ENCODE results near the gene ZNF783. TPM values are rescaled to one million over a fixed set of nuclear protein-coding genes. Genes with fewer than 3 reads are reported as not detected.

ZNF783 gene
- polyA plus RNA-seq (2013, experiment 1 of 4): 15.7 TPM
- polyA plus RNA-seq (2013, experiment 2 of 4): 16.7 TPM
- polyA plus RNA-seq (2013, experiment 3 of 4): 12.2 TPM
- polyA plus RNA-seq (2013, experiment 4 of 4): 11.8 TPM

DNA sequence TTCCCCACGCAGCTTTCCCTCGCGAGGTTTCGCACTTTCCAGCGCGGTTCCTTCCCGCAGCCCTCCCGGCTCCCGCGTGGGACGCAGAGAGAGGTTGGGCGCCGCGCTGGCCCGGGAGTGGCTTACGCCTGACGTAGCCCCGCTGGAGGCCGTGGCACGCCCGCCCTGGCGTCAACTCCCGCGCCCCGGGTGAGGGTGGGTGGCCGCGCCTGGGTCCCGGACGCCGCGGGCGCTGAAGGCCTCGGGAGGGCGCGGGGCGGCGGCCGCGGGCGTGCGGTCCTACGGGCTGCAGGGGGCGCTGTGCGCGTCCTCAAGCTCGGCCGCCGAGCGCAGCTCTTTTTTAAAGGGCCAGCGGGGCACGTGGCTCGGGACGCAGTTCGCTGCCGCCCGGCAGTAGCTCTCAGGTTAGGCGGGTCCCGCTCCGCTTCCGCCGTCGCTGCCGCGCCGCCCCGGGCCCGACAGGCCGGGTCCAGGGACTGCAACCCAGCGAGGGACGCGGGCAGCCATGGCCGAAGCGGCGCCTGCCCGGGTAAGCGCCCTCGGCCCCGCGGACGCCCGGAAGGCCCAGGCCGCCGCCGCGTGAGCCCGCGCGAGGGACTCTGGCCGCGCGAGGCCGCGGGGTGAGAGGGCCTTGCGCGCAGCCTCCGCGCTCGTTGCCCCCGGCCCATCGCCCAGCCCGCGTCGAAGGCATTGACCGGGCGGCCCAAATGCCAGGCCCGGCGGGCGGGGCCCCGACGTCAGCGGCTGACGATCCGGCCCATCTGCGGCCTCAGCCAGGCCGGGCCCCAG, at the start of gene ZNF783:
ZNF783 (plus strand) TSS at position 368 of the 789 bp plus-strand sequence; CDS start at position 506, 138 bp downstream.
- no peaks in the 10 kb centered on the region for H3K4me1 ChIP-seq (ENCODE audit: control insufficient read depth, insufficient read depth, low read length)
- H3K36me3 ChIP-seq (ENCODE audit: control insufficient read depth, insufficient read depth, low read length): peaks cover 4% of the 10 kb centered on the region
- H3K9me3 ChIP-seq (ENCODE audit: control insufficient read depth, low read length): no peaks in the 10 kb centered on the region
- H3K4me3 ChIP-seq (ENCODE audit: insufficient read depth, low read depth, low read length): peak within 1 kb of the TSS; percentile 36
- 1% methylated on average over 115 of the region's 115 CpGs for WGBS, 2 experiments
- H3K27me3 ChIP-seq (ENCODE audit: control insufficient read depth, insufficient read depth, low read length, poor library complexity, severe bottlenecking): peaks cover 17% of the 10 kb centered on the region
- H3K27ac ChIP-seq (ENCODE audit: insufficient read depth, low read depth, low read length, poor library complexity, severe bottlenecking): no peak within 1 kb of the TSS

DNA sequence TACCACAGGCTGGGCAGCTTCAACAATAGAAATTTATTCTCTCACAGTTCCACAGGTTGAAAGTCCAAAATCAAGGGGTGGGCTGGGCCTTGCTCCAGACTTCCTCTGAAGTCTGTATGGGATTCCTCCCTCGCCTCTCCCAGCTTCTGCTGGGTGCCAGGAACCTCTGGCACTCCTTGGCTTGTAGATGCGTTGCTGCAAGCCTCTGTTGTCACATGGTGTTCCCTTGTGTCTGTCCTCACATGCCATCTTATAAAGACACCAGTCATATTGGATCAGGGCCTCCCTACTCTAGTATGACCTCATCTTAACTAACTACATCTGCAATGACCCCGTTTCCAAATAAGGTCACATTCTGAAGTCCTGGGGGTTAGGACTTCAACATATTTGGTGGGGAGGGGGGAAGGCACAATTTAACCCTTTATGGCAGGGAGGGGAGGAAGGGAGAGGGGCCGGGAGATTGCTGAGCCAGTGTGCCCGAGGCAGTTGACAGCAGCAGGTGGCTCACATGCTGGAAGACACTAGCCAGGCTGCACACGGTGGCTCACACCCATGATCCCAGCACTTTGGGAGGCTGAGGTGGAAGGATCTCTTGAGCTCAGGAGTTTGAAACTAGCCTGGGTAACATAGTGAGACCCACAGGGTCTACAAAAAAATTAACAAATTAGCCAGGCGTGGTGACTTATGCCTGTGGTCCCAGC, 47.8 kb upstream of the ZNF783 start:
- Histone ChIP-seq H3K36me3 (ENCODE audit: control insufficient read depth, insufficient read depth, low read length) (peaks cover 48% of the 10 kb centered on the region), H3K4me1 (ENCODE audit: control insufficient read depth, insufficient read depth, low read length) (no peaks in the 10 kb centered on the region), H3K9me3 (ENCODE audit: control insufficient read depth, low read length) (no peaks in the 10 kb centered on the region), H3K27ac (ENCODE audit: insufficient read depth, low read depth, low read length, poor library complexity, severe bottlenecking) (no peak overlapping the region), H3K4me3 (ENCODE audit: insufficient read depth, low read depth, low read length) (no peak overlapping the region), H3K27me3 (ENCODE audit: control insufficient read depth, insufficient read depth, low read length, poor library complexity, severe bottlenecking) (no peaks in the 10 kb centered on the region)
- WGBS, 2 experiments: 88% methylated on average over 7 of the region's 7 CpGs

DNA sequence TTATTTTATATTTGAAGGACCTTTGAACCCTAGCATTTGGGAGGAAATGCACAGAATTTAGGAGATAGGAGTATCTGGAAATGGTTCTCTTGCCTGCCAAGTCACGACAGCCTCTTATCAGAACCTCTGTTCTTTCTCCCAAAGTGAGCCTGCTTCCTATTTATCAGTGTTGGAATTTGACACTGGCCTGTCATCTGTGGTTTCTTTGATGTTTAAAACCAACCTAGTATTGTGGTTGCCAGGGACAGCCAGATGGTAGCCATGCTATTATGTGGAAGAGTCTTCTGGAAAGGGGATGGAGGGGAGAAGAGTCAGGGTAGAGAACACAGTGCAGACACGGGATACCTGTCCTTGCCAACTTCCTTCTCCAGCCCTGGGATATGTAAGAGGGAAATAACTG, 45.6 kb upstream of the ZNF783 start:
- Histone ChIP-seq H3K27ac (ENCODE audit: insufficient read depth, low read depth, low read length, poor library complexity, severe bottlenecking) (no peak overlapping the region), H3K9me3 (ENCODE audit: control insufficient read depth, low read length) (no peaks in the 10 kb centered on the region), H3K27me3 (ENCODE audit: control insufficient read depth, insufficient read depth, low read length, poor library complexity, severe bottlenecking) (no peaks in the 10 kb centered on the region), H3K4me3 (ENCODE audit: insufficient read depth, low read depth, low read length) (no peak overlapping the region), H3K4me1 (ENCODE audit: control insufficient read depth, insufficient read depth, low read length) (no peaks in the 10 kb centered on the region), H3K36me3 (ENCODE audit: control insufficient read depth, insufficient read depth, low read length) (peaks cover 37% of the 10 kb centered on the region)
- 90 to 94% methylated on average over 2 of the region's 2 CpGs for WGBS, 2 experiments

DNA sequence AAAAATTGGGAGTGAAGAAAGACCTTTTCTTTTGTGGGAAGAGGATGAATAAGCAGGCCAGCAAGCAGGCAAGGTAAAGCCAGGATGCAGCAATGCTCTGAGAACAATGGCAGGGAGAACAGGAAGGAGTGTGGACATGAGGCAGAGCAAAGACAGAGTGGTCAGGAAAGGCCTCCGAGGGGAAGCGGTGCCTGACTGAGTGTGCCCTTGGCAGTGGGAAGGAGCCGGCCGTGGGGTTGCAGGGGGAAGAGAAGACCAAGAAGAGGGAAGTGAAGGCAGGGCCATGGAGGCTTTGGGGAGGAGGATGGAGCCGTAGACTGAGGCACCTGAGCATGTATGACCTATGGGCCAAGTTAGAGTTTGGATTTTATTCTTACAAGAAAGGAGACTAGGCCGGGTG, 44.4 kb upstream of the ZNF783 start:
- Histone ChIP-seq H3K36me3 (ENCODE audit: control insufficient read depth, insufficient read depth, low read length) (peaks cover 27% of the 10 kb centered on the region), H3K4me1 (ENCODE audit: control insufficient read depth, insufficient read depth, low read length) (no peaks in the 10 kb centered on the region), H3K27me3 (ENCODE audit: control insufficient read depth, insufficient read depth, low read length, poor library complexity, severe bottlenecking) (no peaks in the 10 kb centered on the region), H3K9me3 (ENCODE audit: control insufficient read depth, low read length) (no peaks in the 10 kb centered on the region), H3K4me3 (ENCODE audit: insufficient read depth, low read depth, low read length) (no peak overlapping the region), H3K27ac (ENCODE audit: insufficient read depth, low read depth, low read length, poor library complexity, severe bottlenecking) (no peak overlapping the region)
- 93 to 96% methylated on average over 6 of the region's 6 CpGs for WGBS, 2 experiments

- Histone ChIP-seq H3K4me1 (ENCODE audit: control insufficient read depth, insufficient read depth, low read length) (no peaks in the 10 kb centered on the region), H3K27me3 (ENCODE audit: control insufficient read depth, insufficient read depth, low read length, poor library complexity, severe bottlenecking) (no peaks in the 10 kb centered on the region), H3K9me3 (ENCODE audit: control insufficient read depth, low read length) (no peaks in the 10 kb centered on the region), H3K36me3 (ENCODE audit: control insufficient read depth, insufficient read depth, low read length) (peaks cover 17% of the 10 kb centered on the region), H3K4me3 (ENCODE audit: insufficient read depth, low read depth, low read length) (no peak overlapping the region), H3K27ac (ENCODE audit: insufficient read depth, low read depth, low read length, poor library complexity, severe bottlenecking) (no peak overlapping the region)
- WGBS, 2 experiments: 79 to 80% methylated on average over 10 of the region's 10 CpGs
Measured at GRCh38 chr7:149218469-149219420, 43.3 kb upstream of the ZNF783 start.

DNA sequence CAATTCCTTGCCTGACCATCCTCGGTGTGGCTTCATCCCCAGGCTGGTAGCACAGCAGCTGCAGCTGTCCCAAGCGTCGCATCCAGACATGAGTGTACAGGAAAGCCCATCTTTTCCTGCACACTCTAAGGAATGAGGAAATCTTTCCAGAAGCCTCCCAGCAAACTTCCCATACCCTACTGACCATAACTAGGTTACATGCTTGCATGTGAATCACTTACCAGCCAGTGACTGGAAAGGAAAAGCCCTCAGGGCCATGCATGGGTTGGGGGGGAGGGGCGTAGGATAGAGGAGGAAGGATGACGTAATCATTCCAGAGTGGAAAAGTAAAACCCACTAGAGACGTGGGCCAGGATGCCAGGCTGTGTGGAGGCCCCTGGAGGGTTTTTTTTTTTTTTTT, 41.5 kb upstream of the ZNF783 start:
- Histone ChIP-seq H3K27ac (ENCODE audit: insufficient read depth, low read depth, low read length, poor library complexity, severe bottlenecking) (no peak overlapping the region), H3K4me3 (ENCODE audit: insufficient read depth, low read depth, low read length) (no peak overlapping the region), H3K4me1 (ENCODE audit: control insufficient read depth, insufficient read depth, low read length) (no peaks in the 10 kb centered on the region), H3K9me3 (ENCODE audit: control insufficient read depth, low read length) (no peaks in the 10 kb centered on the region), H3K36me3 (ENCODE audit: control insufficient read depth, insufficient read depth, low read length) (peaks cover 32% of the 10 kb centered on the region), H3K27me3 (ENCODE audit: control insufficient read depth, insufficient read depth, low read length, poor library complexity, severe bottlenecking) (no peaks in the 10 kb centered on the region)
- WGBS, 2 experiments: 93 to 95% methylated on average over 6 of the region's 6 CpGs

GRCh38 chr7:149223176-149223575, 38.8 kb upstream of the ZNF783 start:
- Histone ChIP-seq H3K36me3 (ENCODE audit: control insufficient read depth, insufficient read depth, low read length) (peaks cover 23% of the 10 kb centered on the region), H3K27me3 (ENCODE audit: control insufficient read depth, insufficient read depth, low read length, poor library complexity, severe bottlenecking) (no peaks in the 10 kb centered on the region), H3K4me3 (ENCODE audit: insufficient read depth, low read depth, low read length) (no peak overlapping the region), H3K27ac (ENCODE audit: insufficient read depth, low read depth, low read length, poor library complexity, severe bottlenecking) (no peak overlapping the region), H3K4me1 (ENCODE audit: control insufficient read depth, insufficient read depth, low read length) (no peaks in the 10 kb centered on the region), H3K9me3 (ENCODE audit: control insufficient read depth, low read length) (no peaks in the 10 kb centered on the region)
- 90 to 94% methylated on average over 8 of the region's 8 CpGs for WGBS, 2 experiments

DNA sequence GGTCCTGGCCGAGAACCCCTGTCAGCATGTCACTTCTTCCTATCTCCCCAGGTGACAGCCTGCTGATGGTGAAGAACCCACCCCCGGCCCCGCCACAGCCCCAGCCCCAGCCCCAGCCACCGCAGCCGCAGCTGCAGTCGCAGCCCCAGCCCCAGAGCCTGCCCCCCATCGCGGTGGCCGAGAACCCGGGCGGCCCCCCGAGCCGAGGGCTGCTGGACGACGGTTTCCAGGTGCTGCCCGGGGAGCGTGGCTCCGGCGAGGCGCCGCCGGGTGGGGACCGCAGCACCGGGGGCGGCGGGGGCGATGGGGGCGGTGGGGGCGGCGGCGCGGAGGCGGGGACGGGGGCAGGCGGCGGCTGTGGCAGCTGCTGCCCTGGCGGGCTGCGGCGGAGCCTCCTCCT, 38.2 kb upstream of the ZNF783 start:
- Histone ChIP-seq H3K27me3 (ENCODE audit: control insufficient read depth, insufficient read depth, low read length, poor library complexity, severe bottlenecking) (no peaks in the 10 kb centered on the region), H3K9me3 (ENCODE audit: control insufficient read depth, low read length) (no peaks in the 10 kb centered on the region), H3K4me1 (ENCODE audit: control insufficient read depth, insufficient read depth, low read length) (no peaks in the 10 kb centered on the region), H3K4me3 (ENCODE audit: insufficient read depth, low read depth, low read length) (no peak overlapping the region), H3K36me3 (ENCODE audit: control insufficient read depth, insufficient read depth, low read length) (peaks cover 21% of the 10 kb centered on the region), H3K27ac (ENCODE audit: insufficient read depth, low read depth, low read length, poor library complexity, severe bottlenecking) (no peak overlapping the region)
- WGBS, 2 experiments: 95 to 96% methylated on average over 39 of the region's 39 CpGs

DNA sequence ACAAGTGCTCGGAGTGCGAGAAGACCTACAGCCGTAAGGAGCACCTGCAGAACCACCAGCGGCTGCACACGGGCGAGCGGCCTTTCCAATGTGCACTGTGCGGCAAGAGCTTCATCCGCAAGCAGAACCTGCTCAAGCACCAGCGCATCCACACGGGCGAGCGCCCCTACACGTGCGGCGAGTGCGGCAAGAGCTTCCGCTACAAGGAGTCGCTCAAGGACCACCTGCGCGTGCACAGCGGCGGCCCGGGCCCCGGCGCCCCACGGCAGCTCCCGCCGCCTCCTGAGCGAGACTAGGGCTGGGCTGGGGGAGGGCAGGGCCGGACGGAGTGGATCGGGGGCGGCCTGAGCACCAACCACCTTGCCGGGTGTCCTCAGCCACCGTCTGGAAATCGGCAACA, 37.6 kb upstream of the ZNF783 start:
- WGBS, 2 experiments: 96% methylated on average over 37 of the region's 37 CpGs
- no peaks in the 10 kb centered on the region for H3K9me3 ChIP-seq (ENCODE audit: control insufficient read depth, low read length)
- no peak overlapping the region for H3K27ac ChIP-seq (ENCODE audit: insufficient read depth, low read depth, low read length, poor library complexity, severe bottlenecking)
- H3K4me1 ChIP-seq (ENCODE audit: control insufficient read depth, insufficient read depth, low read length): no peaks in the 10 kb centered on the region
- H3K27me3 ChIP-seq (ENCODE audit: control insufficient read depth, insufficient read depth, low read length, poor library complexity, severe bottlenecking): no peaks in the 10 kb centered on the region
- peaks cover 21% of the 10 kb centered on the region for H3K36me3 ChIP-seq (ENCODE audit: control insufficient read depth, insufficient read depth, low read length)
- no peak overlapping the region for H3K4me3 ChIP-seq (ENCODE audit: insufficient read depth, low read depth, low read length)

Measured in ectodermal cell (in vitro differentiated cells).